Measurements from ENCODE around the gene HES5. TPM values are rescaled to one million over a fixed set of nuclear protein-coding genes. Genes with fewer than 3 reads are reported as not detected.

HES5 gene
- total and polyA plus RNA-seq, 2 donors (not counting 3 experiments of a cell fraction or from before 2014, with no cell fraction given): 0.07 TPM; not detected in 1

DNA sequence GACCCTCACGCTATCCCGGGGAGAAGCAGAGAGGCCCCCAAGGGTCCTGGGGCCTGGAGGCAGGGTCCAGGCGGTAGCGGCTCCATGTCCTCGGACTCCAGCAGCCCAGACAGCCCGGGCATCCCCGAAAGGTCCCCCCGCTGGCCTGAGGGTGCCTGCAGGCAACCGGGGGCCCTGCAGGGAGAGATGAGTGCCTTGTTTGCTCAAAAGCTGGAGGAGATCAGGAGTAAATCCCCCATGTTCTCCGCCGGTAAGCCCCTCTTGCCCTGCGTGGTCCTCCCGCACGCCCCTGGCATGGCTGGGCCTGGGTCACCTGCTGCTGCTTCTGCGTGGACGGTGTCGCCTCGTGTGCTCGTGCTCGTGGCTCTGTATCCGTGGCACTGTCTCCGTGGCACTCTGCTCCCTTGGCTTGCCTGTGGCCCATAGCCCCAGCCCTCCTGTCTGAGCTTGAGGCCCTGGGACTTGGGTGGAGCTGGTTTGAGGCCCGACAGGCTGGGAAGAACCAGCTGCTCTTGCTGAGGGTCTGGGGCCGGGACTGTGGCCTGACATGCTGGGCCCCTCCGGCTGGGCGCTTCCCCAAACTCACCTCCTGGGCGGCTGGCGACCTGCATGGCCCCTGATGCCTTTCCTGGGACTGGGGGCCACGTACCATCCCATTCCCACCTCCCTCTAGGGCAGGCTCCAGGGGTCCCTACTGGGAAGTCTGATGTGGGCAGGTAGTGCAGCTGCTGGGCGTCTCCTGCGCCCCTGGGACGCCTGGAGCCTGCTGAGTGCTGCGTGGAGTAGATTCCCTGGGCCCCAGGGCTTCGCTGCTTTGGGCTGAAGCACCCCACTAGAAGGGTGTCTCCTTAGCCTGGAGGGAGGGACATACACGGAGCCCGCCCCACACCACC lies 27.2 kb downstream of the HES5 start:
- POLR2A ChIA-PET: no interaction called here
- intact Hi-C loops (cut with micrococcal nuclease) (no loop called here), dilution Hi-C loops (cut with MboI; ENCODE audit: extremely low pct_ligation_motif_present, low sequenced_read_pairs) (no loop called here)
- Histone ChIP-seq H3K9ac (replicated peaks; ENCODE audit: extremely low read depth, insufficient read depth, low read length) (no peak overlapping the region), H3K36me3 (ENCODE audit: control insufficient read depth in 2 of 2, extremely low read depth in 1 of 2, insufficient read depth in 2 of 2, low read length in 2 of 2) (peaks cover 0 to 2% of the 10 kb centered on the region in 2 experiments), H3K79me2 (ENCODE audit: control insufficient read depth, insufficient read depth, low read length) (no peaks in the 10 kb centered on the region), H3K4me2 (ENCODE audit: insufficient read depth, low read length) (no peak overlapping the region), H2AFZ (ENCODE audit: low read depth, low read length) (no peak overlapping the region), H3K27me3 (ENCODE audit: control insufficient read depth in 2 of 2, insufficient read depth in 2 of 2, low read length in 2 of 2) (no peaks in the 10 kb centered on the region), H3K9me3 (replicated peaks; ENCODE audit: control insufficient read depth, insufficient read depth, low read length) (no peaks in the 10 kb centered on the region), H3K9me1 (replicated peaks; ENCODE audit: control insufficient read depth, extremely low read depth, insufficient read depth, low read length) (no peaks in the 10 kb centered on the region), H3K27ac (ENCODE audit: insufficient read depth, low read depth, low read length) (no peak overlapping the region), H3K4me1 (ENCODE audit: control insufficient read depth, extremely low read depth, insufficient read depth, low read length) (no peaks in the 10 kb centered on the region), H4K20me1 (replicated peaks; ENCODE audit: control insufficient read depth, extremely low read depth, insufficient read depth, low read length) (no peaks in the 10 kb centered on the region), H3K4me3 (replicated peaks in 1 of 3; ENCODE audit: insufficient read depth in 1 of 3, low read depth in 1 of 3, low read length in 3 of 3) (no peak overlapping the region)
- DNase-seq (ENCODE audit: low read depth, low spot score) (no peak), FAIRE-seq (no peak)
- TF ChIP-seq POLR2AphosphoS5 (IDR thresholded peaks at IDR 0.05; ENCODE audit: insufficient read depth, low read depth, low read length) (no peak), JUN (IDR thresholded peaks at IDR 0.05; ENCODE audit: borderline replicate concordance, insufficient read depth, insufficient read length, low read depth) (no peak), FOS (IDR thresholded peaks at IDR 0.05; ENCODE audit: borderline replicate concordance, insufficient read depth, low read length) (no peak), MYC (IDR thresholded peaks at IDR 0.05; ENCODE audit: low read depth, low read length) (no peak), POLR2A (IDR thresholded peaks at IDR 0.05; ENCODE audit: low read depth, low read length) (no peak), GATA2 (IDR thresholded peaks at IDR 0.05; ENCODE audit: insufficient read depth, insufficient read length, low read depth, low read length) (no peak), EZH2 (IDR thresholded peaks at IDR 0.05; ENCODE audit: borderline replicate concordance, low read depth, low read length, severe bottlenecking) (no peak)
- TF ChIP-seq, protein P1, sequence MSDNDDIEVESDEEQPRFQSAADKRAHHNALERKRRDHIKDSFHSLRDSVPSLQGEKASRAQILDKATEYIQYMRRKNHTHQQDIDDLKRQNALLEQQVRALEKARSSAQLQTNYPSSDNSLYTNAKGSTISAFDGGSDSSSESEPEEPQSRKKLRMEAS (IDR thresholded peaks at IDR 0.05; ENCODE audit: insufficient read depth, insufficient read length): no peak
- TF ChIP-seq, protein P2, sequence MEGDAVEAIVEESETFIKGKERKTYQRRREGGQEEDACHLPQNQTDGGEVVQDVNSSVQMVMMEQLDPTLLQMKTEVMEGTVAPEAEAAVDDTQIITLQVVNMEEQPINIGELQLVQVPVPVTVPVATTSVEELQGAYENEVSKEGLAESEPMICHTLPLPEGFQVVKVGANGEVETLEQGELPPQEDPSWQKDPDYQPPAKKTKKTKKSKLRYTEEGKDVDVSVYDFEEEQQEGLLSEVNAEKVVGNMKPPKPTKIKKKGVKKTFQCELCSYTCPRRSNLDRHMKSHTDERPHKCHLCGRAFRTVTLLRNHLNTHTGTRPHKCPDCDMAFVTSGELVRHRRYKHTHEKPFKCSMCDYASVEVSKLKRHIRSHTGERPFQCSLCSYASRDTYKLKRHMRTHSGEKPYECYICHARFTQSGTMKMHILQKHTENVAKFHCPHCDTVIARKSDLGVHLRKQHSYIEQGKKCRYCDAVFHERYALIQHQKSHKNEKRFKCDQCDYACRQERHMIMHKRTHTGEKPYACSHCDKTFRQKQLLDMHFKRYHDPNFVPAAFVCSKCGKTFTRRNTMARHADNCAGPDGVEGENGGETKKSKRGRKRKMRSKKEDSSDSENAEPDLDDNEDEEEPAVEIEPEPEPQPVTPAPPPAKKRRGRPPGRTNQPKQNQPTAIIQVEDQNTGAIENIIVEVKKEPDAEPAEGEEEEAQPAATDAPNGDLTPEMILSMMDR (IDR thresholded peaks at IDR 0.05; ENCODE audit: extremely low read depth in 1 of 2, insufficient read depth in 1 of 2, low read depth in 1 of 2, low read length in 2 of 2): no peak
- CTCF ChIA-PET: no interaction called here
- BruUV-seq (replicated peaks): no TSS peak

All from endothelial cell of umbilical vein (primary cell).